Right lobe of liver (tissue), 6 donors: ENCODE data around the gene ERI3. TPM values are rescaled to one million over a fixed set of nuclear protein-coding genes. Genes with fewer than 3 reads are reported as not detected.
A peak's percentile ranks its signal among the peaks of the same experiment; 100 is the strongest.

Source experiments
- ATAC-seq, 4 donors: fragments of 200-7000 bp; cut with Tn5 transposase; one replicate each; pipeline ENCODE4 v1.9.1; 2020; ENCODE audit warnings: mild to moderate bottlenecking in 4 of 4, moderate library complexity in 4 of 4
- DNase-seq, 3 donors: peaks; one replicate each; pipeline ENCODE4 v3.0.0-alpha.2; 2020
- H3K27ac ChIP-seq, 3 donors: fragments of 200-600 bp; one replicate each; pipeline ENCODE4 v1.8.0; 2022
- H3K27me3 ChIP-seq, 2 donors: fragments of 200-600 bp; one replicate each; pipeline ENCODE4 v1.8.0; 2022
- H3K36me3 ChIP-seq, 4 donors: fragments of 200-600 bp; sonication (generic) in 1 of 4; one replicate each; pipeline versions ENCODE4 v1.5.1 to v1.8.0; 2017 to 2022; ENCODE audit warnings: control low read depth in 1 of 4
- H3K4me1 ChIP-seq, 4 donors: fragments of 200-600 bp; sonication (generic) in 1 of 4; one replicate each; pipeline versions ENCODE4 v1.5.1 to v1.8.0; 2017 to 2022; ENCODE audit warnings: control low read depth in 1 of 4
- H3K4me3 ChIP-seq, 3 donors: fragments of 200-600 bp; one replicate each; pipeline ENCODE4 v1.8.0; 2022
- H3K9me3 ChIP-seq, 4 donors: fragments of 200-600 bp; sonication (generic) in 1 of 4; one replicate each; pipeline versions ENCODE4 v1.5.1 to v1.8.0; 2017 to 2022; ENCODE audit warnings: control low read depth in 1 of 4
- POLR2A ChIP-seq: fragments of 450-650 bp; IDR thresholded peaks from one replicate; pipeline ENCODE4 v1.6.1; 2017; ENCODE audit warnings: antibody characterized with exemption, mild to moderate bottlenecking
- WGBS: methylation state at CpG from one replicate; pipeline ENCODE4 v1.1.6; 2018; ENCODE audit warnings: low coverage, low lambda C conversion rate; ENCODE audit not compliant: insufficient coverage; ENCODE audit errors: missing lambda C conversion rate; 5-methylcytosine and 5-hydroxymethylcytosine counted together
- intact Hi-C, 2 donors: fragments of 100-400 bp; cut with DNase I; formaldehyde crosslinking; loops; one replicate each; pipeline versions ENCODE4 v1.11.2 to v1.14.1; 2022
- total RNA-seq, 6 experiments: library from RNA; depleted of rRNA in 2 of 6; stranded (reverse); fragments of >200 nt in 2 of 6; fragmentation: NEBNext Ultra II Directional in 3 of 6; extraction: Animal tissue kit (Norgen Biotek cat#: 25700) in 3 of 6; gene quantifications; one replicate each; pipeline versions ENCODE4 v1.1.0 to v1.2.4, GENCODE V29; 2016 to 2023
- TF ChIP-seq, protein P1 (sequence below), 4 donors: fragments of 200-600 bp in 3 of 4; fragments of 450-650 bp in 1 of 4; IDR thresholded peaks; one replicate each; pipeline versions ENCODE4 v1.5.1 to v1.8.0; 2016 to 2022; ENCODE audit warnings: antibody characterized with exemption in 4 of 4, mild to moderate bottlenecking in 2 of 4
- donor health status: DM: no; HTN: yes; CAD: no.
- donor health status: DM: no; HTN: no; CAD: no.
- donor health status: DM: no; HTN: no; CAD: no.
- donor health status: DM: no; HTN: yes; CAD: no.
- donor health status: DM: no; HTN: yes; CAD: no.

The ERI3 gene
- total RNA-seq, 6 experiments from 2014 or later = 20.6 to 30.6 (median 23.8) TPM

DNA sequence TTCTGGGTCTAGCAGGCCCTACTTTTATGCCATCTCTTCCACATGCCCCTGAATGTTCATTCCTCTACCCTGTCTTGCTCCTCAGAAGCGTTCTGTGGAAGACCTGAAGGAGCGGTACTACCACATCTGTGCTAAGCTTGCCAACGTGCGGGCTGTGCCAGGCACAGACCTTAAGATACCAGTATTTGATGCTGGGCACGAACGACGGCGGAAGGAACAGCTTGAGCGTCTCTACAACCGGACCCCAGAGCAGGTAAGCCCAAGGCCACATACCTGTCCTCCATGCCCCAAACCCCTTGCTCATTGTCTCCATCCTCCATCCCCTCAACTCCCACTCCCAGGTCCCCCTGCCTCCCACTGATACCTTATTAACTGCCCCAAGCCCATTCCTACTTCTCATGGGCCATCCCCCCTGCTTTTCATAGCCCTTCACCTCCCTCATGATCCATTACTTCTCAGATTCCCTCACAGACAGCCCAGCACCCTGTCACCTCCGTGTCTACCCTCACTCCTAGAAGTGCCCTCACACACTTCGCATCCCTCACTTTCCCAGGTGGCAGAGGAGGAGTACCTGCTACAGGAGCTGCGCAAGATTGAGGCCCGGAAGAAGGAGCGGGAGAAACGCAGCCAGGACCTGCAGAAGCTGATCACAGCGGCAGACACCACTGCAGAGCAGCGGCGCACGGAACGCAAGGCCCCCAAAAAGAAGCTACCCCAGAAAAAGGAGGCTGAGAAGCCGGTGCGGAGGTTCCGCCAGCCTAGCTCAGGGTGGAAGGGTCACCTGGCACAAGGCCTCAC, 136.4 kb downstream of the ERI3 start:
- intact Hi-C loops = loop anchor here in 1 of 2 donors (2.0 kb wide), 1 partner anchor 100 kb away; no protein-coding TSS in a partner anchor
- 91% methylated on average over 21 of the region's 24 CpGs for WGBS
- Histone ChIP-seq H3K4me1 (peaks cover 0 to 7% (median under 1%) of the 10 kb centered on the region in 4 donors), H3K36me3 (peaks cover 0 to 40% (median 15%) of the 10 kb centered on the region in 4 donors), H3K27ac (no peak overlapping the region), H3K4me3 (no peak overlapping the region), H3K27me3 (no peaks in the 10 kb centered on the region), H3K9me3 (no peaks in the 10 kb centered on the region)
- ATAC-seq (no peak), DNase-seq (no peak)
- TF ChIP-seq POLR2A = no peak
- TF ChIP-seq, protein P1, sequence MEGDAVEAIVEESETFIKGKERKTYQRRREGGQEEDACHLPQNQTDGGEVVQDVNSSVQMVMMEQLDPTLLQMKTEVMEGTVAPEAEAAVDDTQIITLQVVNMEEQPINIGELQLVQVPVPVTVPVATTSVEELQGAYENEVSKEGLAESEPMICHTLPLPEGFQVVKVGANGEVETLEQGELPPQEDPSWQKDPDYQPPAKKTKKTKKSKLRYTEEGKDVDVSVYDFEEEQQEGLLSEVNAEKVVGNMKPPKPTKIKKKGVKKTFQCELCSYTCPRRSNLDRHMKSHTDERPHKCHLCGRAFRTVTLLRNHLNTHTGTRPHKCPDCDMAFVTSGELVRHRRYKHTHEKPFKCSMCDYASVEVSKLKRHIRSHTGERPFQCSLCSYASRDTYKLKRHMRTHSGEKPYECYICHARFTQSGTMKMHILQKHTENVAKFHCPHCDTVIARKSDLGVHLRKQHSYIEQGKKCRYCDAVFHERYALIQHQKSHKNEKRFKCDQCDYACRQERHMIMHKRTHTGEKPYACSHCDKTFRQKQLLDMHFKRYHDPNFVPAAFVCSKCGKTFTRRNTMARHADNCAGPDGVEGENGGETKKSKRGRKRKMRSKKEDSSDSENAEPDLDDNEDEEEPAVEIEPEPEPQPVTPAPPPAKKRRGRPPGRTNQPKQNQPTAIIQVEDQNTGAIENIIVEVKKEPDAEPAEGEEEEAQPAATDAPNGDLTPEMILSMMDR (IDR thresholded peaks at IDR 0.05) = no peak

DNA sequence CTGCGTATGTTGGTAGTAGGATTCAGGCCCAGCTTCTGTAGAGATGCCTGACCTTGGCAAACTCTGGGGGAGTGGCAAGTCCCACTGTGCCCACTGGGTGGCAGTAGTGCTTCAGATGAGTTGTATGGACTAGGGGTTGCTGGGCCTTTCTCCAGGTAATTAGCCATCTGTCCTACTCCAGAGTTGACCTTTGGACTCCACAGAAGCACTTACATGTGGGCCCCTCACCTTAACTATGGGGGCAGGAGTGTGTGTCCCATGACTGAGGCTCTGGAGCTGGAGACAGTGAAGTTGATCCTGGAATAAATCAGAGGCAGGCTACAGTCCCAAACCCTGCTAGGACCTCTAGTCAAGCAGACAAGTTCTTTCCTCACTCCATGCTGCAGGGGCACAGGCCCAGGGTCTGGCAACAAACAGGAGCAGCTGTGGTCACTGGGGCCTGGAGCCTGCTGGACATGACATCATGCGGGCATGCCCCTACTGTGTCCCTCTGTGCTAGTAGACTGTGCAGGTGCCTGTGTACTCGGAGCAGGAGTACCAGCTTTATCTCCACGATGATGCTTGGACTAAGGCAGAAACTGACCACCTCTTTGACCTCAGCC, 137.1 kb downstream of the ERI3 start:
- Histone ChIP-seq H3K27ac (no peak overlapping the region), H3K27me3 (no peaks in the 10 kb centered on the region), H3K36me3 (peaks cover 0 to 40% (median 15%) of the 10 kb centered on the region in 4 donors), H3K4me3 (no peak overlapping the region), H3K4me1 (peaks cover 0 to 8% (median under 1%) of the 10 kb centered on the region in 4 donors), H3K9me3 (no peaks in the 10 kb centered on the region)
- 33% methylated on average over 1 of the region's 4 CpGs for WGBS
- DNase-seq (peak; percentile 68 to 79 (median 73)), ATAC-seq (peak; percentile 68 to 77 (median 74))
- no peak for TF ChIP-seq POLR2A
- TF ChIP-seq, protein P1 (IDR thresholded peaks at IDR 0.05) = peak; percentile 87 to 94 (median 93)
- intact Hi-C loops = loop anchor here in 1 of 2 donors (2.0 kb wide), 1 partner anchor 101 kb away; no protein-coding TSS in a partner anchor

DNA sequence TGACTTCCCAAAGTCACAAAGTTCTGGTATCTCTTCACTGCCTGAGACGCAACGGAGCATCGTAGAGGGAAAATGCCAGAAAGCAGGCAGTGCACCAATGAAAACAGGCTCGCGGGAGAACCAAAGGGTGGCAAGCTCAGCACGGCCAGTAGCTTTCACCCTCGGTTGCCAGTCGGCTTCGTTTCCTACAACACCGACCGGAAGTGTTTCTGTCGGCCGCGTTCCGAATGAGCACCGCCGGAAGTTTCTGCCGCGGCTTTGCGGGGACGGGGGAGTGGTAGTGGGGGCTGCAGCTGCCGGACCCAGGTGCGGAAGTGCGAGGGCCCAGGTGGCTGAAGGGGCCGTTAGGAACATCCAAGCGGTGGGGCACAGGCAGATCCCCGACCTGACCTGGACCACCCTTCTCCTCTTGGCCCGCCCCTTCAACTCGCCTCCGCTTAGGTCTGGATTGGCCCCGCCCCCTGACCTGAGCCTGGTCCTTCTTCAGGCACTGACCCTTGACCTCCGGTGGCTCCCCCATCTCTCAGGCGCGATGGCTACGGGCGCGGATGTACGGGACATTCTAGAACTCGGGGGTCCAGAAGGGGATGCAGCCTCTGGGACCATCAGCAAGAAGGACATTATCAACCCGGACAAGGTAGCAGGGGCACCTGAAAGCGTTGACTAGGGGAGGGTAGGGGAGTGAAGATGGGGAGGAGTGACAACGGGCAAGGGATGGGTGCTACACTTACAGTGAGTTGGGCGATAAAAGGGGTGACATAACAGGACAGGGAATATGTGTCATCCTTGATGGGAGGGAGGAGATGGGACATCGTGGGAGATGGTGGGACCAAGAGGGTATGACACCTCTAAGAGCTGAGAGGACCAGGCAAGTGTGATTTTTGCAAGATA, 141.6 kb downstream of the ERI3 start, which contains the start of gene DMAP1:
Gene DMAP1 (plus strand): TSS at position 250 of the 891 bp plus-strand sequence. CDS start 283 bp downstream, at position 533.
- Histone ChIP-seq H3K27ac (peak within 1 kb of the TSS; percentile 62 to 72 (median 65)), H3K9me3 (no peaks in the 10 kb centered on the region), H3K27me3 (no peaks in the 10 kb centered on the region), H3K4me1 (peaks cover 0 to 13% (median under 1%) of the 10 kb centered on the region in 4 donors), H3K4me3 (peak within 1 kb of the TSS; percentile 78 to 88 (median 83)), H3K36me3 (peaks cover 0 to 16% (median 3%) of the 10 kb centered on the region in 4 donors)
- peak; percentile 86 to 87 (median 86) for DNase-seq
- ATAC-seq = peak; percentile 92 to 95 (median 94)
- intact Hi-C loops = no loop called here
- under 1% methylated on average over 38 of the region's 44 CpGs for WGBS
- TF ChIP-seq, protein P1 (IDR thresholded peaks at IDR 0.05) = peak in 2 of 4 donors; percentile 8 to 24
- TF ChIP-seq POLR2A = no peak
